ENCODE measurements around the gene SLC1A7.

The SLC1A7 gene

DNA sequence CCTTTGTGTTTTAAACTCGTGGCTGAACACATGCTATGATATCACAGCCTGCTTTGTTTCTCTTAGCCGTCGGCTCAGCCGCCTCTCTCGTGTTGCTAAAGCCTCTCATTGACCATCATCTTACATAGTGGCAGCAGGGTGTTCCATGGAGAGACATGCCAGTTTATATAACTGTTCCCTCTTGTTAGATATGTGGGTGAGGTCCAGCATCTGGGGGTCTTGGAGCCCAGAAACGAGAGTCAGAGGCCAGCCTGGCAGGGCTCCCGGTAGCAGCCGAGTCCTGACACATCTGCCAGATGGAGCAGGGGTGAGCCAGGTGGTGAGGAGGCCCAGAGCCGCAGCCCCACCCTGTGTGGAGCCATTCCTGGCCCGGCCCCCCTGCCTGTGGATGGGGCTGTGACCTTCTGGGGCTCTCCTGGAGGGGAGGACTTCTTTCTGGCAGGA lies 68.5 kb downstream of the SLC1A7 start:
- Histone ChIP-seq H3K4me1 (ENCODE audit: control insufficient read depth, insufficient read depth, low read length, poor library complexity, severe bottlenecking) (no peaks in the 10 kb centered on the region), H3K36me3 (ENCODE audit: control insufficient read depth, insufficient read depth, low read length) (no peaks in the 10 kb centered on the region), H3K9me3 (ENCODE audit: control insufficient read depth, low read length) (no peaks in the 10 kb centered on the region), H3K27ac (ENCODE audit: low read depth, low read length, severe bottlenecking) (no peak overlapping the region), H3K4me3 (ENCODE audit: extremely low read depth, insufficient read depth, low read length, poor library complexity, severe bottlenecking) (no peak overlapping the region)
- 85 to 91% methylated on average over 7 to 9 of the region's 10 CpGs for whole genome bisulfite sequencing, 2 experiments (ENCODE audit: insufficient coverage in 2 of 2)

DNA sequence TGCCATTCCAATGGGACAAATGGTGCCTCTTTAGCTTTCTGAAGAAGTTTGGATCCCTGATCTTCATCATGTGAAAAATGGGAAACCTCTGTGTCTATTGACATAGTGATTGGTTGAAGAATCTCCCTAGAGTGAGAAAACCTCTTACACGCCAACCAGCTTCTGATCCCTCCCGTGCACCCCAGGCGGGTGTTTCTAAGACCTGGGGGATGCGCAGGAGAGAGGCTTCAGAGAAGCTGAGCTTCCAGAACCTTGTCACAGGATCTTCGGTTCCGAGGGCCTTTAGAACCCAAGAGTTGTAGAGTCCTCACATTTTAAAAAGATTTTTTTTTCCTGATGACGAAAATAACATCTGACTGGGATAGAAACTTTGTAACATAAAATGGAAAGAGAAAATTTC lies 69.2 kb downstream of the SLC1A7 start:
- Histone ChIP-seq H3K4me3 (ENCODE audit: extremely low read depth, insufficient read depth, low read length, poor library complexity, severe bottlenecking) (no peak overlapping the region), H3K4me1 (ENCODE audit: control insufficient read depth, insufficient read depth, low read length, poor library complexity, severe bottlenecking) (no peaks in the 10 kb centered on the region), H3K9me3 (ENCODE audit: control insufficient read depth, low read length) (no peaks in the 10 kb centered on the region), H3K36me3 (ENCODE audit: control insufficient read depth, insufficient read depth, low read length) (no peaks in the 10 kb centered on the region), H3K27ac (ENCODE audit: low read depth, low read length, severe bottlenecking) (no peak overlapping the region)
- 92 to 100% methylated on average over 5 to 6 of the region's 7 CpGs for WGBS, 2 experiments (ENCODE audit: insufficient coverage in 2 of 2)

DNA sequence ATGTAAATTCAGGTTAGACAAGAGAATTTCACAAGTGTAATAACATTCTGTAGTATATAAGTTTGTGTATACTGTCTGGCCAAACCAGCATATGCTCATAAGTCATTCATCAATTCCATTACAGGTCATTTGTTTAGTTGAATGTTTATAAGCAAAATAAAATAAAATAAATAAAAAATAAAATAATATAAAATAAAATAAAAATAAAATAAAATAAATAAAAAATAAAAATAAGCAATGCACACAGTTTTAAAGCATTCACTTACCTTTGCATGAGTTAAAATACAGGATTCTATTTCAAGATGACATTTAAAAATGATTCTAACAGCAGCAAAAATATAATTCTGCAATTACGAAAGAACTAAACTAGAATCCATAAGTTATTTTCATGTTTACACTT lies 70.5 kb downstream of the SLC1A7 start:
- no peaks in the 10 kb centered on the region for H3K4me1 ChIP-seq (ENCODE audit: control insufficient read depth, insufficient read depth, low read length, poor library complexity, severe bottlenecking)
- H3K27ac ChIP-seq (ENCODE audit: low read depth, low read length, severe bottlenecking): no peak overlapping the region
- no peaks in the 10 kb centered on the region for H3K9me3 ChIP-seq (ENCODE audit: control insufficient read depth, low read length)
- no peak overlapping the region for H3K4me3 ChIP-seq (ENCODE audit: extremely low read depth, insufficient read depth, low read length, poor library complexity, severe bottlenecking)
- WGBS, 2 experiments (ENCODE audit: insufficient coverage in 2 of 2): no CpG with 5 or more reads among the region's 1 CpG
- no peaks in the 10 kb centered on the region for H3K36me3 ChIP-seq (ENCODE audit: control insufficient read depth, insufficient read depth, low read length)

DNA sequence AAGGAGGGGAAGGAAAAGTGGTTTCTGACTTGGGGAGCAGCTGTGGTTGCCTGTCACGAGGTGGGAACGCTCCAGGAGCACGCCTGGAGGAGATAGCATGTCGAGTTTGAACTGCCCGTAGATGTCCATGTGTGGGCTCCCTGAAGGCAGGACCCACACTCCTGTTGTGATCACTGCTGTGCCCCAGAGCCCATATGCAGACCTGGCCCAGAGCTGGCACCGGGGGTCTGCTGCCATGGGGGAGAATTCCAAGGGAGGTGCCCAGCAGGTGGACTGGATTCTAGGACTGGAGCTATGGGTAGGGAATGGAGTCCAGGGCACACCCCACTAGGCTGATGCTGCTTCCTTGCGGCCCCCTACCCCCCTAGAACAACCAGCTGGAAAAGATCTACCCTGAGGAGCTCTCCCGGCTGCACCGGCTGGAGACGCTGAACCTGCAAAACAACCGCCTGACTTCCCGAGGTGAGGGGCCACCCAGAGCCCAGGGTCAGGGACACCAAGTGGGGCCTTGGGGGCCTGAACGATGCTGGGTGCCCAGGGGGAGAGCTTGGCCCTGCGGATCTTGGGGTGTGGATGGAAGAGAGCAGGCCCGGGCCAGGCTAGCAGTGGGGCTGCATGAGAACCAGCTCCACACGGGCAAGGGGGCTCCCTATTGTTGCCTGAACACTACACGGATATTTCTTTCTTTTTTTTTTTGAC lies 71.1 kb downstream of the SLC1A7 start:
- no peaks in the 10 kb centered on the region for H3K9me3 ChIP-seq (ENCODE audit: control insufficient read depth, low read length)
- H3K36me3 ChIP-seq (ENCODE audit: control insufficient read depth, insufficient read depth, low read length): no peaks in the 10 kb centered on the region
- no peaks in the 10 kb centered on the region for H3K4me1 ChIP-seq (ENCODE audit: control insufficient read depth, insufficient read depth, low read length, poor library complexity, severe bottlenecking)
- no peak overlapping the region for H3K27ac ChIP-seq (ENCODE audit: low read depth, low read length, severe bottlenecking)
- no peak overlapping the region for H3K4me3 ChIP-seq (ENCODE audit: extremely low read depth, insufficient read depth, low read length, poor library complexity, severe bottlenecking)
- 87 to 89% methylated on average over 14 of the region's 17 CpGs for WGBS, 2 experiments (ENCODE audit: insufficient coverage in 2 of 2)

DNA sequence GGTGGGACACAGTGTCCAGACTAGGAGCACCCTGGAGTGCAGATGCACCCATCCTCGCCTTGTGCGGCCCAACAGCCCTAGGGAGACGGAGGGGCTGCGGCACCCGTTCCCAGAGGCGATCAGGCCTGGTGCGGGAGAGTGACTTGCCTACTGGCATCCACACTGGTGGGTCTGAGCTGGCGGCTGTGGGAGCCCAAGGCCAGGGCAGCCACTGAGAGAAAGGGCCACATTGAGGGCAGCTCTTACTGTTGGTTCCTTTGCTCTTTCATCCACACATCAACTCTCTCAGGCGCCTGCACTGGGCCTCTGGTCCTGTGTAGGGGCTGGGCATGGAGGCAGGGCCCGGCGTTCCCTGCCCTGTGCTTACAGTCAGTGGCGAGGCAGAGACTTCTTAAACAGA lies 71.8 kb downstream of the SLC1A7 start:
- no peaks in the 10 kb centered on the region for H3K36me3 ChIP-seq (ENCODE audit: control insufficient read depth, insufficient read depth, low read length)
- WGBS, 2 experiments (ENCODE audit: insufficient coverage in 2 of 2): 92 to 95% methylated on average over 8 to 9 of the region's 12 CpGs
- no peak overlapping the region for H3K27ac ChIP-seq (ENCODE audit: low read depth, low read length, severe bottlenecking)
- no peaks in the 10 kb centered on the region for H3K9me3 ChIP-seq (ENCODE audit: control insufficient read depth, low read length)
- no peaks in the 10 kb centered on the region for H3K4me1 ChIP-seq (ENCODE audit: control insufficient read depth, insufficient read depth, low read length, poor library complexity, severe bottlenecking)
- H3K4me3 ChIP-seq (ENCODE audit: extremely low read depth, insufficient read depth, low read length, poor library complexity, severe bottlenecking): no peak overlapping the region

DNA sequence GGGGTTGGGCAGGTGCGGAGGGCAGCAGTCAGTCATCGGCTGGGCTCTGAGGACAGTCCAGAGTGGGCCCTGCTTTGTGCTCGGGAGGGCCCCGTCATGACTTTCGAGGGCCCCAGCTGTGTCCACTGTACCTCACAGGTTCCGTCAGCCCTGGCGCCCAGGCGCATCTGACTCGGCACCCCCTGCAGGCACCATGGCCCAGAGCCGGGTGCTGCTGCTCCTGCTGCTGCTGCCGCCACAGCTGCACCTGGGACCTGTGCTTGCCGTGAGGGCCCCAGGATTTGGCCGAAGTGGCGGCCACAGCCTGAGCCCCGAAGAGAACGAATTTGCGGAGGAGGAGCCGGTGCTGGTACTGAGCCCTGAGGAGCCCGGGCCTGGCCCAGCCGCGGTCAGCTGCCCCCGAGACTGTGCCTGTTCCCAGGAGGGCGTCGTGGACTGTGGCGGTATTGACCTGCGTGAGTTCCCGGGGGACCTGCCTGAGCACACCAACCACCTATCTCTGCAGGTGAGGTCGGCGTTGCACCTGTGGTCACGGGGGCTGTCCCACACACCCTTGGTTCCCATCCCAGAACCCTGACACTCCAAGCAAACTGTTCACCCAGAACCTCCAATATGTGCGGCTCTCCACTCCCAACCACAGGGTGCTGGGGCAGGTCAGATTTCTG lies 72.6 kb downstream of the SLC1A7 start:
- H3K4me1 ChIP-seq (ENCODE audit: control insufficient read depth, insufficient read depth, low read length, poor library complexity, severe bottlenecking): no peaks in the 10 kb centered on the region
- no peaks in the 10 kb centered on the region for H3K9me3 ChIP-seq (ENCODE audit: control insufficient read depth, low read length)
- 91% methylated on average over 28 of the region's 31 CpGs for WGBS, 2 experiments (ENCODE audit: insufficient coverage in 2 of 2)
- no peaks in the 10 kb centered on the region for H3K36me3 ChIP-seq (ENCODE audit: control insufficient read depth, insufficient read depth, low read length)
- H3K4me3 ChIP-seq (ENCODE audit: extremely low read depth, insufficient read depth, low read length, poor library complexity, severe bottlenecking): no peak overlapping the region
- no peak overlapping the region for H3K27ac ChIP-seq (ENCODE audit: low read depth, low read length, severe bottlenecking)

DNA sequence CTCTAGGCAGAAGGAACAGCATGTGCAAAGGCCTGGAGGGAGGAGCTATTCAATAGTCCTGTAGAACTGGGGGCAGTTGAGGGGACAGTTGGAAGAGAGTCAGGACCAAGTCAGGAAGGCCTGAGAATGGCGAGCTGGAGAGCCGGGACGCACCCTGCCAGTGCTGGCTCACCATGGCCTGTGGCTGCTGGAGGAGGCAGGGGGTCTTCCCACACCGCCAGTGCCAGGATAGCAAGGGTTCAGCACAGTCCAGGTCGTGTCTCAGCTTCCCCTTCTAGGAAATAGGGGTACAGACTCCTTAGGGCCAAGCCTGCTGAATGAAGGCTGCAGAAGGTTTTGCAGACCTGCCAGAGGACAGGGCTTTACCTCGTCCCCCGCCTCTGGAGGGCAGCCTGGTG lies 73.2 kb downstream of the SLC1A7 start:
- no peaks in the 10 kb centered on the region for H3K4me1 ChIP-seq (ENCODE audit: control insufficient read depth, insufficient read depth, low read length, poor library complexity, severe bottlenecking)
- no peaks in the 10 kb centered on the region for H3K9me3 ChIP-seq (ENCODE audit: control insufficient read depth, low read length)
- 81 to 87% methylated on average over 7 of the region's 7 CpGs for WGBS, 2 experiments (ENCODE audit: insufficient coverage in 2 of 2)
- no peak overlapping the region for H3K4me3 ChIP-seq (ENCODE audit: extremely low read depth, insufficient read depth, low read length, poor library complexity, severe bottlenecking)
- H3K36me3 ChIP-seq (ENCODE audit: control insufficient read depth, insufficient read depth, low read length): no peaks in the 10 kb centered on the region
- no peak overlapping the region for H3K27ac ChIP-seq (ENCODE audit: low read depth, low read length, severe bottlenecking)

DNA sequence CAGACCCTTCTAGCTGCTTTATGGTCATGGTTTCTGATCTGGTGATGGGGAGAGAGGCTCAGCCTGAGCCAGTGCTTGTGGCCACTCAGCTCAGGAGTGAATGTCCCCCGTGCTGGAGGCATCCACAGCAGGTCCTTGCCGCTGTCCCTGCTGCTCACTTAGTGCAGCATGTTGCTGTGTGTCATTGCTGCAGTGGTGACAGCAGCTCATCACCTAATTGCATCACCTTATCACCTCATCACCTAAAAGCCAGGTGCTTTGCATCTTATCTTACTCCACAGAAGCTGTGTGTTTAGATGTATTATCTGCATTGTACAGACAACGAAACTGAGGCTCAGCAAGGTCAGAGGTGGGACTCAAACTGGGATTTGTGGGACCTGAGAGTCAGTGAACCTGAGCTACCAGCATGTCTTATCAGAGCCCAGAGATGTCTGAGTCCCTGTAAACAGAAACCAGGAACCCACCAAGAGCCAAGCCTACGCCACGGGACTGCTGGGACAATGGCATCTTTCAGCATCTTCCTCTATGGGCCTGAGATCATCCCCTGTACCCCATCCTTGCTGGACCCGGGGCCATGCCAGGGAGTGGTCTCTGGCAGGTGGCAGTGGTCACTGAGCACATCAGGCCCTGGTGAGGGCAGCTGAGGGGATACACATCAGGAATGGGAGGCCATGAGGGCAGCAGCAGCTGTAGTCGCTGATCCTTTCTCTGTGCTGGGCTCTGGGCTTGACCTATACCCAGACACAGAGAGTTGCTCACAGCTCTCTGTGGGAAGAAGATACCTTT lies 73.9 kb downstream of the SLC1A7 start:
- Histone ChIP-seq H3K4me3 (ENCODE audit: extremely low read depth, insufficient read depth, low read length, poor library complexity, severe bottlenecking) (no peak overlapping the region), H3K9me3 (ENCODE audit: control insufficient read depth, low read length) (no peaks in the 10 kb centered on the region), H3K27ac (ENCODE audit: low read depth, low read length, severe bottlenecking) (no peak overlapping the region), H3K36me3 (ENCODE audit: control insufficient read depth, insufficient read depth, low read length) (no peaks in the 10 kb centered on the region), H3K4me1 (ENCODE audit: control insufficient read depth, insufficient read depth, low read length, poor library complexity, severe bottlenecking) (no peaks in the 10 kb centered on the region)
- 91 to 93% methylated on average over 6 of the region's 7 CpGs for WGBS, 2 experiments (ENCODE audit: insufficient coverage in 2 of 2)

DNA sequence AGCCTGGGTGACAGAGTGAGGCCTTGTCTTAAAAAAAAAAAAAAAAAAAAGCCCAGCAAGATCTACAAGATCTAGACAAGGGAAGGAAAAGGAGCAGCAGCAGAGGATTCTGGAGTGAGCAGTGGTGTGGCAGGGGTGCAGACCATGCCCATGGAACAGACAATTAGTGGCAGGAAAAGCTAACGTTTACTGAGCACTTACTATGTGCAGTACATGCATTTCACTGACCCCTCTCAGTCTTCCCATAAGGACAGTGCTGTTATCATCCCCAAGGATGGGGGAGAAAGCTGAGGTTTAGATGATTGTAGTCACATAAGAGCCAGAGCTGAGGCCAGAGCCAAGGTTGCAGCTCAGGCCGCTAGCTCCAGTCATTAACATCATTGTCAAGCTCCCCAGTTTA lies 74.6 kb downstream of the SLC1A7 start:
- Histone ChIP-seq H3K36me3 (ENCODE audit: control insufficient read depth, insufficient read depth, low read length) (no peaks in the 10 kb centered on the region), H3K9me3 (ENCODE audit: control insufficient read depth, low read length) (no peaks in the 10 kb centered on the region), H3K4me1 (ENCODE audit: control insufficient read depth, insufficient read depth, low read length, poor library complexity, severe bottlenecking) (peaks cover under 1% of the 10 kb centered on the region), H3K27ac (ENCODE audit: low read depth, low read length, severe bottlenecking) (no peak overlapping the region), H3K4me3 (ENCODE audit: extremely low read depth, insufficient read depth, low read length, poor library complexity, severe bottlenecking) (no peak overlapping the region)
- WGBS, 2 experiments (ENCODE audit: insufficient coverage in 2 of 2): no CpG with 5 or more reads among the region's 2 CpGs

DNA sequence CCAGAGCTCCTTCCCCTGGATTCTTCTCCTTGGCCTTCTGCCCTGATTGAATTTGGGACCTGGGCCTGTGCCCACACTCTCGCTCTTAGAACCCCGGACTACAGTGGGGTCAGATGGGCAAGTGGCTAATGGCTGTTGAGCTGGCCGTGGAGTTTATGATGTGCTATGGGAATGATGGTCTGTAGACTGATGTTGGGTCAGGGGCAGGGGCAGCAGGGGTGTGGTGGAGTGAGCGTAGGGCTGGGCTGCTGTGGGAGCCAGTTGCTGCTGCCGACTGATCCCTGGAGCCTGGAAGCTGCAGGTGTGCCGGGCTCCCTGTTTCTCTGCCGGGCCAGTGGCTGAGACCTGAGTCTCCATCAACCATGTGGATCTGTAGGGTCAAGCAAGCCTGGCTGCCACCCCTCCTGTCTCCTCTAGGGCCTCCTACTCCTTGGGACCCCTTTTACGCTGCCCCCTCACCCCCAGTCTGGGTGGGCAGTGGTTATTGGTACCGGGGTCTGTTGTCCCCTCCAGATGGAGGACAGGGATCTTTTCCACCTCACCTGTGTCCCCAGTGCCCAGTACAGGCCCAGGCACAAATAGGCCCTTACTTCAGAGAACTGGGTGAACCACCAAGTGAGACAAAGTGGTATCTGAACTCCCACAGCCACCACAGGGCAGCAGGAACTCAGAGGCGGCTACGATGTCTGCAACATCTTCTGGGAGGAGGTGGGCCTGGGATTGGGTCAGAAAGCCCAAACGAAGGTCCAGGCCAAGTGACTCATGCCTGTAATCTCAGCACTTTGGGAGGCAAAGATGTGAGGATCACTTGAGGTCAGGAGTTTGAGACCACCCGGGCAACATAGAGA lies 75.3 kb downstream of the SLC1A7 start:
- H3K9me3 ChIP-seq (ENCODE audit: control insufficient read depth, low read length): no peaks in the 10 kb centered on the region
- no peak overlapping the region for H3K4me3 ChIP-seq (ENCODE audit: extremely low read depth, insufficient read depth, low read length, poor library complexity, severe bottlenecking)
- H3K36me3 ChIP-seq (ENCODE audit: control insufficient read depth, insufficient read depth, low read length): no peaks in the 10 kb centered on the region
- H3K4me1 ChIP-seq (ENCODE audit: control insufficient read depth, insufficient read depth, low read length, poor library complexity, severe bottlenecking): peaks cover 5% of the 10 kb centered on the region
- no peak overlapping the region for H3K27ac ChIP-seq (ENCODE audit: low read depth, low read length, severe bottlenecking)
- WGBS, 2 experiments (ENCODE audit: insufficient coverage in 2 of 2): 87 to 93% methylated on average over 6 to 13 of the region's 13 CpGs
